ENCODE measurements around the gene FHIT. TPM values are rescaled to one million over a fixed set of nuclear protein-coding genes. Genes with fewer than 3 reads are reported as not detected.

FHIT gene
- total and polyA plus RNA-seq, 10 of the 15 experiments (the other 5 are each of a cell fraction or from before 2014, with no cell fraction given): 4.2 to 14.9 (median 9.4) TPM

- POLR2A ChIA-PET: no interaction called here
- WGBS (ENCODE audit: insufficient coverage, insufficient replicate concordance, low lambda C conversion rate, missing lambda C conversion rate): 50% methylated on average over 3 of the region's 3 CpGs
- SMC1A ChIA-PET (ENCODE audit: uncharacterized antibody, unreplicated experiment): interaction anchor here (1.5 kb wide), 1 partner anchor 194 kb away, joined by 3 read pairs; no protein-coding TSS in a partner anchor
- no peak for DNase-seq (ENCODE audit: low read depth, low spot score)
- TF ChIP-seq GATAD2B (conservative IDR thresholded peaks at IDR 0.05; ENCODE audit: low read depth): no peak
- TF ChIP-seq KDM1A (IDR thresholded peaks at IDR 0.05; ENCODE audit: borderline replicate concordance): no peak
- no peak for TF ChIP-seq SIN3A (IDR thresholded peaks at IDR 0.05; ENCODE audit: low read depth, low read length)
- no peak for TF ChIP-seq NR2C1 (IDR thresholded peaks at IDR 0.05)
- no peak for TF ChIP-seq MYC (IDR thresholded peaks at IDR 0.05; ENCODE audit: insufficient read depth, insufficient read length, insufficient replicate concordance, low read length, severe bottlenecking)
- TF ChIP-seq POLR2A (IDR thresholded peaks at IDR 0.05; ENCODE audit: low read depth, low read length): no peak
- TF ChIP-seq ZNF207 (IDR thresholded peaks at IDR 0.05; ENCODE audit: borderline replicate concordance): no peak
- no peak for TF ChIP-seq CHD1 (IDR thresholded peaks at IDR 0.05; ENCODE audit: low read depth, low read length)
- TF ChIP-seq MAX (IDR thresholded peaks at IDR 0.05; ENCODE audit: low read depth, low read length): no peak
- TF ChIP-seq WRNIP1 (IDR thresholded peaks at IDR 0.05; ENCODE audit: borderline replicate concordance, low read depth, low read length): no peak
- no peak for TF ChIP-seq CBFB (IDR thresholded peaks at IDR 0.05; ENCODE audit: low read depth)
- no peak for TF ChIP-seq MYB (IDR thresholded peaks at IDR 0.05; ENCODE audit: borderline replicate concordance, low read depth, low read length)
- no peak for TF ChIP-seq ASH2L (IDR thresholded peaks at IDR 0.05; ENCODE audit: borderline replicate concordance, low read depth)
- TF ChIP-seq REST (IDR thresholded peaks at IDR 0.05; ENCODE audit: low read depth, low read length): no peak
- TF ChIP-seq POLR2AphosphoS2 (IDR thresholded peaks at IDR 0.05; ENCODE audit: low read depth, low read length): no peak
- TF ChIP-seq ELK1 (IDR thresholded peaks at IDR 0.05; ENCODE audit: low read depth, low read length): no peak
- no peak for TF ChIP-seq DPF2 (IDR thresholded peaks at IDR 0.05)
- no peak for TF ChIP-seq CTCF (IDR thresholded peaks at IDR 0.05 in 2 of 3, conservative IDR thresholded peaks at IDR 0.05 in 1 of 3; ENCODE audit: control insufficient read depth in 2 of 3, extremely low read depth in 1 of 3, insufficient read depth in 1 of 3, low read depth in 3 of 3, low read length in 3 of 3)
- TF ChIP-seq POLR2AphosphoS5 (IDR thresholded peaks at IDR 0.05; ENCODE audit: low read length): no peak
- TF ChIP-seq ZSCAN29 (IDR thresholded peaks at IDR 0.05): no peak
- H3K4me2 ChIP-seq (ENCODE audit: control insufficient read depth, insufficient read depth): no peak overlapping the region
- in situ Hi-C loops (cut with MboI) (no loop called here), intact Hi-C loops (cut with micrococcal nuclease; ENCODE audit: unreplicated experiment) (no loop called here)
- H3K36me3 ChIP-seq (ENCODE audit: control insufficient read depth in 2 of 2, insufficient read depth in 2 of 2, low read length in 1 of 2): no peaks in the 10 kb centered on the region
- H3K4me1 ChIP-seq (ENCODE audit: control insufficient read depth, insufficient read depth, low read length): no peaks in the 10 kb centered on the region
- no peak for FAIRE-seq
- CTCF ChIA-PET: interaction anchor here (1.3 kb wide), 1 partner anchor 9 kb away, joined by 4 read pairs; no protein-coding TSS in a partner anchor
- no peak overlapping the region for H3K27ac ChIP-seq (ENCODE audit: control insufficient read depth, insufficient read depth)
- H2AFZ ChIP-seq (ENCODE audit: control insufficient read depth, low read depth, low read length): no peak overlapping the region
- no TSS peak for BruUV-seq (replicated peaks)
- RAD21 ChIA-PET (ENCODE audit: unreplicated experiment): no interaction called here
- H3K9me3 ChIP-seq (replicated peaks; ENCODE audit: control insufficient read depth, insufficient read depth, low read length): no peaks in the 10 kb centered on the region
- no peak for ATAC-seq
- H4K20me1 ChIP-seq (ENCODE audit: control insufficient read depth, insufficient read depth): no peaks in the 10 kb centered on the region
- H3K79me2 ChIP-seq (ENCODE audit: control insufficient read depth, insufficient read depth, low read length): no peaks in the 10 kb centered on the region
- H3K9ac ChIP-seq (ENCODE audit: control insufficient read depth, insufficient read depth, low read length): no peak overlapping the region
- no peak overlapping the region for H3K4me3 ChIP-seq
- no peaks in the 10 kb centered on the region for H3K27me3 ChIP-seq (replicated peaks in 1 of 2; ENCODE audit: control insufficient read depth in 2 of 2, insufficient read depth in 2 of 2, low read length in 1 of 2)
Measured at GRCh38 chr3:60949146-60949545, 302.1 kb downstream of the FHIT start.
